ENCODE results near the gene MEF2C. TPM values are rescaled to one million over a fixed set of nuclear protein-coding genes. Genes with fewer than 3 reads are reported as not detected.
A peak's percentile ranks its signal among the peaks of the same experiment; 100 is the strongest.

MEF2C gene
- total RNA-seq, 2 donors from 2014 or later, result 94.0 to 104 TPM

DNA sequence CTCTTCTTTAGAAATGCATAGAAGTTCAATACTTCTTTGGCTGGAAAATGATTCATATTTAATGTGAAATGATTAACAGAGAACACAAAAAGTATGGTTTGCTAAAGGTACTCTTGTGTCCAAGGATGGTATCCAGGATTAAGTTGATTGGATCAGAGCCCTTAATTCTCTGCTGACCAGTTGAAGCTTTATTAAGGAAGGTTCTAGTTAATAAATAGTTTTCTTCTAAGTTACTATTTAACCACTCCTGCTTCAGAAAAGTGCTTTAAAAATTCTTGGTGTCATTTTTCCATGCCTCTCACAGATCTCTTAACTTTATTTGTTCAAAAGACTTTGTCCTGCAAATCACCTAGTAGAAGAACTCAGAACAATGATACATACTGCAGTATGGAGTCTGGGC is 134.3 kb downstream of the MEF2C start:
- TF ChIP-seq, protein P1, sequence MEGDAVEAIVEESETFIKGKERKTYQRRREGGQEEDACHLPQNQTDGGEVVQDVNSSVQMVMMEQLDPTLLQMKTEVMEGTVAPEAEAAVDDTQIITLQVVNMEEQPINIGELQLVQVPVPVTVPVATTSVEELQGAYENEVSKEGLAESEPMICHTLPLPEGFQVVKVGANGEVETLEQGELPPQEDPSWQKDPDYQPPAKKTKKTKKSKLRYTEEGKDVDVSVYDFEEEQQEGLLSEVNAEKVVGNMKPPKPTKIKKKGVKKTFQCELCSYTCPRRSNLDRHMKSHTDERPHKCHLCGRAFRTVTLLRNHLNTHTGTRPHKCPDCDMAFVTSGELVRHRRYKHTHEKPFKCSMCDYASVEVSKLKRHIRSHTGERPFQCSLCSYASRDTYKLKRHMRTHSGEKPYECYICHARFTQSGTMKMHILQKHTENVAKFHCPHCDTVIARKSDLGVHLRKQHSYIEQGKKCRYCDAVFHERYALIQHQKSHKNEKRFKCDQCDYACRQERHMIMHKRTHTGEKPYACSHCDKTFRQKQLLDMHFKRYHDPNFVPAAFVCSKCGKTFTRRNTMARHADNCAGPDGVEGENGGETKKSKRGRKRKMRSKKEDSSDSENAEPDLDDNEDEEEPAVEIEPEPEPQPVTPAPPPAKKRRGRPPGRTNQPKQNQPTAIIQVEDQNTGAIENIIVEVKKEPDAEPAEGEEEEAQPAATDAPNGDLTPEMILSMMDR (IDR thresholded peaks at IDR 0.05), result no peak
- no peaks in the 10 kb centered on the region for H3K27me3 ChIP-seq (replicated peaks; ENCODE audit: insufficient read depth)
- ATAC-seq (ENCODE audit: insufficient number of reproducible peaks, low FRiP score, low read depth) (no peak), DNase-seq (ENCODE audit: low spot score) (no peak)
- peaks cover 4 to 10% of the 10 kb centered on the region in 2 donors for H3K4me1 ChIP-seq (ENCODE audit: control insufficient read depth in 1 of 2, low read depth in 2 of 2)
- H3K9me3 ChIP-seq, result no peaks in the 10 kb centered on the region
- no peak overlapping the region for H3K27ac ChIP-seq
- H3K4me3 ChIP-seq, result no peak overlapping the region
- peaks cover 19% of the 10 kb centered on the region for H3K36me3 ChIP-seq

DNA sequence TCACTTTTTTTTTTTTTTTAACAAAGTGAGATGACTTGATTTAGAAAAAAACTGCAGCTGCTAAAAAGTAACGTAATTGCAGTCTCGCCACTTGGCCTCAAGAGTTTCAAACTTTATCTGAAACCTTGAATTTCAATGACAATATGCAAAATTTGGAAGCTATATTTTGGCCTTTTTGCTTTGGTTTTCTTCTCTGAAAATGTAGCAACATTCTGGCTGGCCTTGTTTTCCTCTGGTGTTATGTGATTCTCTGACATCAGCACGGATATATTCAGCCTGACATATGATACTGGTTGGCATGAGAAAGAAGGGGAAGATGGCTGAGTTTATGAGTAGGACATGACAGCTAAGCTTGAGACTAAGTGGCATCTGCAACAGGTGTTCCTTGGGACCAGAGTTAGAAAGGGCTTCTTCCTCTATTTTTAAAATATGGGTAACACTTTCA is 136.5 kb downstream of the MEF2C start:
- DNase-seq (ENCODE audit: low spot score) (no peak), ATAC-seq (ENCODE audit: insufficient number of reproducible peaks, low FRiP score, low read depth) (no peak)
- TF ChIP-seq, protein P1 (IDR thresholded peaks at IDR 0.05), result no peak
- Histone ChIP-seq H3K27me3 (replicated peaks; ENCODE audit: insufficient read depth) (no peaks in the 10 kb centered on the region), H3K27ac (no peak overlapping the region), H3K36me3 (peaks cover 19% of the 10 kb centered on the region), H3K4me1 (ENCODE audit: control insufficient read depth in 1 of 2, low read depth in 2 of 2) (peaks cover 11 to 25% of the 10 kb centered on the region in 2 donors), H3K4me3 (no peak overlapping the region), H3K9me3 (no peaks in the 10 kb centered on the region)

DNA sequence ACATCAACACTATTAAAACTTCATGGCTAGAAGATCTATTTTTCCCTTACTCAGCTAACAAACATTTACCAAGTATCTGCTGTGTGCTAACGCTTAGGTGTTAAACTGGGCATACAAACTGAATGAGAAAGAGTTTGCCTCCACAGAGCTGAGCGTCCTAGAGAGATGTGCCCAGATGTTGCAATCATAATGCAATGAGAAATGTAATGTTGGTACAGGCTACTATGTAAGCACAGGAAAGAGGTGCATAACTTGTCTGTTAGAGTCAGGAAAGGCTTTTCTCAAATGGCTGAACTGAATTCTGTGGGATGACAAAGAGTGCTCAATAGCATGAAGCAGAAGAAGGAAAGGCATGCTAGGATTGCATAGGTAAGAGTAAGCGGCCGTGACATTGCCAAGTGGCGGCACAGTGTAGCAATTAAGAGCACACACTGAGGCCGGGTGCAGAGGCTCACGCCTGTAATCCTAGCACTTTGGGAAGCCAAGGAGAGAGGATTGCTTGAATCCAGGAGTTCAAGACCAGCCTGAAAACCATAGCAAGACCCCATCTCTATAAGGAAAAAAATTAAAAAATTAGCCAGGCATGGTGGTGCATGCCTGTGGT is 137.8 kb downstream of the MEF2C start:
- DNase-seq (ENCODE audit: low spot score) (no peak), ATAC-seq (ENCODE audit: insufficient number of reproducible peaks, low FRiP score, low read depth) (no peak)
- Histone ChIP-seq H3K36me3 (peaks cover 19% of the 10 kb centered on the region), H3K4me3 (no peak overlapping the region), H3K27me3 (replicated peaks; ENCODE audit: insufficient read depth) (no peaks in the 10 kb centered on the region), H3K4me1 (ENCODE audit: control insufficient read depth in 1 of 2, low read depth in 2 of 2) (peaks cover 11 to 35% of the 10 kb centered on the region in 2 donors), H3K27ac (no peak overlapping the region), H3K9me3 (no peaks in the 10 kb centered on the region)
- TF ChIP-seq, protein P1 (IDR thresholded peaks at IDR 0.05), result no peak

DNA sequence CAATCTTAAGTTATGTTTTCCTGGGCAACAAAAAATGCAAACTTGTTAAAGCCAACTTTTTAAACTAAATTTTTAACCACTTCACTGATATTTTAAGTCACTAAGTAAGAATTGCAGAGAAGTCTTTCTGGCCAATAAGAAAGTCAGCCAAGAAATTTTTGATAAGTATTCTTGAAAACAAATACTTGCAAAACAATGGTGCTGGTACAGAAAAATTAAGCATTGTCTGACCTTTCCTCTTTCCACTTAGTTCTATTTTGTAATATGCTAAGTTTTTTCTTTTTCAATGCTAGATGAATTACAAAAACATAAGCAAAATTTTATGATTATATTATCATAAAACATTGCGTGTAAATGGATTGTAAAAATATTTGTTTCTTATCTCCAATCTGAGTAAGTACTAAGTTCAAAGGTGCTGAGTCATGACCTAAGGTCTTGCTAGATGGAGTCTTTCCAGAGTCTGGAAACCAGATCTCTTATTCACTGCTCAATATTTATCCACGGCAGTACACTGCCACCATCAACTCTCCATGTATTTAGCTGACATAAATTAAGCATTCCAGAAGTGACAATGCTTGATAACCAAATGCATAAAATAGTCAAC is 139.7 kb downstream of the MEF2C start:
- ATAC-seq (ENCODE audit: insufficient number of reproducible peaks, low FRiP score, low read depth) (no peak), DNase-seq (ENCODE audit: low spot score) (no peak)
- H3K4me1 ChIP-seq (ENCODE audit: control insufficient read depth in 1 of 2, low read depth in 2 of 2), result peaks cover 11 to 43% of the 10 kb centered on the region in 2 donors
- H3K27me3 ChIP-seq (replicated peaks; ENCODE audit: insufficient read depth), result no peaks in the 10 kb centered on the region
- H3K36me3 ChIP-seq, result peaks cover 19% of the 10 kb centered on the region
- H3K9me3 ChIP-seq, result no peaks in the 10 kb centered on the region
- peak overlapping the region in 1 of 2 donors; percentile 1 for H3K27ac ChIP-seq
- H3K4me3 ChIP-seq, result no peak overlapping the region
- TF ChIP-seq, protein P1 (IDR thresholded peaks at IDR 0.05), result no peak

DNA sequence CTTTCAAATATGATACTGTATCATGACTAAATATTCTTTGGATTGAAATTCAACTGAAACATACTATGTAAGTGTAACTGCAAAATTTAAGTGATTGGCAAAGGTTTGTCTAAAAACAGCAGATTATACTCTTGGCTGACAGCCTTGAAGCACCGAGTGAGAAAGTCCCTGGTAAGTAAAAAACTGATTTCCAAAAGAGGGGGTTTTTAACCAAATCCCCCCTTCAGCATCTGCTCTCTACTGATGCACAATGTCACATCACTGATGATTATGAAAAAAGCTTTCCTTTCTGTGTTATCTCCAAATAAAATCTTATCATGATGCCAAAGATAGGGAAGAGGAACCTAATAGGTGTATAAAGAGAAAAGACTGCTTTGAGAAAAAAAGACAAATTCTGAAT is 141.0 kb downstream of the MEF2C start:
- no peak overlapping the region for H3K4me3 ChIP-seq
- no peak overlapping the region for H3K27ac ChIP-seq
- TF ChIP-seq, protein P1 (IDR thresholded peaks at IDR 0.05), result no peak
- DNase-seq (ENCODE audit: low spot score) (no peak), ATAC-seq (ENCODE audit: insufficient number of reproducible peaks, low FRiP score, low read depth) (no peak)
- peaks cover 11 to 44% of the 10 kb centered on the region in 2 donors for H3K4me1 ChIP-seq (ENCODE audit: control insufficient read depth in 1 of 2, low read depth in 2 of 2)
- H3K27me3 ChIP-seq (replicated peaks; ENCODE audit: insufficient read depth), result no peaks in the 10 kb centered on the region
- H3K36me3 ChIP-seq, result peaks cover 18% of the 10 kb centered on the region
- no peaks in the 10 kb centered on the region for H3K9me3 ChIP-seq
